ENCODE results near the gene HIVEP3. TPM values are rescaled to one million over a fixed set of nuclear protein-coding genes. Genes with fewer than 3 reads are reported as not detected.

The HIVEP3 gene
- polyA plus RNA-seq, 1 of the 3 experiments (the other 2 are of a cell fraction): 6.4 TPM

- Histone ChIP-seq H3K27ac (ENCODE audit: low read depth in 2 of 2, low read length in 1 of 2) (no peak overlapping the region), H4K20me1 (ENCODE audit: insufficient read depth) (no peaks in the 10 kb centered on the region), H3K9ac (no peak overlapping the region), H3K9me2 (no peaks in the 10 kb centered on the region), H3K9me3 (no peaks in the 10 kb centered on the region), H3K4me1 (ENCODE audit: control insufficient read depth in 1 of 2, insufficient read depth in 2 of 2, low read depth in 1 of 2, low read length in 1 of 2) (peaks cover 25 to 54% of the 10 kb centered on the region in 2 experiments), H3K27me3 (ENCODE audit: insufficient read depth) (no peaks in the 10 kb centered on the region), H3F3A (replicated peaks; ENCODE audit: insufficient read depth) (peaks cover 8% of the 10 kb centered on the region), H2AFZ (ENCODE audit: low read depth) (no peak overlapping the region), H3K4me3 (ENCODE audit: low read depth in 2 of 2, low read length in 1 of 2) (no peak overlapping the region), H3K4me2 (no peak overlapping the region), H3K79me2 (ENCODE audit: insufficient read depth) (no peaks in the 10 kb centered on the region), H3K36me3 (replicated peaks in 1 of 2; ENCODE audit: control insufficient read depth in 1 of 2, insufficient read depth in 2 of 2, low read length in 1 of 2) (no peaks in the 10 kb centered on the region)
- CTCF ChIA-PET: interaction anchor here (1.1 to 8.6 kb wide), 5 partner anchors 18 to 79 kb away, joined by 3 to 93 read pairs (median 3); partner anchors contain the start of gene EDN2
- POLR2A ChIA-PET: no interaction called here
- DNase-seq: no peak
- 96% methylated on average over 7 of the region's 7 CpGs for WGBS (ENCODE audit: low lambda C conversion rate)
- TF ChIP-seq TAF1 (IDR thresholded peaks at IDR 0.05; ENCODE audit: borderline replicate concordance, low read depth, low read length): no peak
- TF ChIP-seq RAD21 (IDR thresholded peaks at IDR 0.05; ENCODE audit: low read length): no peak
- no peak for TF ChIP-seq MAX (IDR thresholded peaks at IDR 0.05; ENCODE audit: low read depth)
- TF ChIP-seq CHD2 (IDR thresholded peaks at IDR 0.05; ENCODE audit: low read length, partially characterized antibody): no peak
- TF ChIP-seq GATA2 (CRISPR knock-in tag; IDR thresholded peaks at IDR 0.05): no peak
- TF ChIP-seq NRF1 (IDR thresholded peaks at IDR 0.05; ENCODE audit: low read depth, low read length): no peak
- no peak for TF ChIP-seq REST (IDR thresholded peaks at IDR 0.05; ENCODE audit: low read depth, low read length)
- TF ChIP-seq NFIC (IDR thresholded peaks at IDR 0.05; ENCODE audit: borderline replicate concordance): no peak
- no peak for TF ChIP-seq SMC3 (IDR thresholded peaks at IDR 0.05; ENCODE audit: low read depth, low read length)
- TF ChIP-seq MEF2A (IDR thresholded peaks at IDR 0.05; ENCODE audit: borderline replicate concordance, low read depth): no peak
- TF ChIP-seq GABPA (IDR thresholded peaks at IDR 0.05; ENCODE audit: low read depth): no peak
- TF ChIP-seq FOXM1 (IDR thresholded peaks at IDR 0.05; ENCODE audit: low read depth): no peak
Measured at GRCh38 chr1:41497461-41498030, 421.2 kb downstream of the HIVEP3 start.

GRCh38 chr1:41497056-41497440, 421.7 kb downstream of the HIVEP3 start:
- 84% methylated on average over 6 of the region's 13 CpGs for WGBS (ENCODE audit: low lambda C conversion rate)
- H2AFZ ChIP-seq (ENCODE audit: low read depth): no peak overlapping the region
- DNase-seq: no peak
- H3K9me3 ChIP-seq: no peaks in the 10 kb centered on the region
- H3K79me2 ChIP-seq (ENCODE audit: insufficient read depth): no peaks in the 10 kb centered on the region
- no peak overlapping the region for H3K4me3 ChIP-seq (ENCODE audit: low read depth in 2 of 2, low read length in 1 of 2)
- H3K9ac ChIP-seq: no peak overlapping the region
- H3K9me2 ChIP-seq: no peaks in the 10 kb centered on the region
- ChIA-PET POLR2A (no interaction called here), CTCF (interaction anchor here (1.1 to 8.6 kb wide), 3 partner anchors 17 to 79 kb away, joined by 3 to 93 read pairs (median 3); partner anchors contain the start of gene EDN2)
- H3F3A ChIP-seq (replicated peaks; ENCODE audit: insufficient read depth): peaks cover 8% of the 10 kb centered on the region
- no peak overlapping the region for H3K4me2 ChIP-seq
- H3K27ac ChIP-seq (ENCODE audit: low read depth in 2 of 2, low read length in 1 of 2): no peak overlapping the region
- no peaks in the 10 kb centered on the region for H4K20me1 ChIP-seq (ENCODE audit: insufficient read depth)
- H3K4me1 ChIP-seq (ENCODE audit: control insufficient read depth in 1 of 2, insufficient read depth in 2 of 2, low read depth in 1 of 2, low read length in 1 of 2): peaks cover 25 to 49% of the 10 kb centered on the region in 2 experiments; a peak in 3 of 4 replicates
- H3K27me3 ChIP-seq (ENCODE audit: insufficient read depth): no peaks in the 10 kb centered on the region
- H3K36me3 ChIP-seq (replicated peaks in 1 of 2; ENCODE audit: control insufficient read depth in 1 of 2, insufficient read depth in 2 of 2, low read length in 1 of 2): no peaks in the 10 kb centered on the region
- TF ChIP-seq MXI1 (IDR thresholded peaks at IDR 0.05; ENCODE audit: low read depth, low read length): no peak
- TF ChIP-seq RCOR1 (IDR thresholded peaks at IDR 0.05; ENCODE audit: low read length): no peak
- no peak for TF ChIP-seq FOXM1 (IDR thresholded peaks at IDR 0.05; ENCODE audit: low read depth)
- TF ChIP-seq GABPA (IDR thresholded peaks at IDR 0.05; ENCODE audit: low read depth): no peak
- TF ChIP-seq ELF1 (IDR thresholded peaks at IDR 0.05): no peak
- no peak for TF ChIP-seq NRF1 (IDR thresholded peaks at IDR 0.05; ENCODE audit: low read depth, low read length)
- TF ChIP-seq CTCF (IDR thresholded peaks at IDR 0.05): no peak
- no peak for TF ChIP-seq FOXJ3 (CRISPR knock-in tag; IDR thresholded peaks at IDR 0.05)
- TF ChIP-seq NFIC (IDR thresholded peaks at IDR 0.05; ENCODE audit: borderline replicate concordance): no peak
- TF ChIP-seq REST (IDR thresholded peaks at IDR 0.05; ENCODE audit: low read depth, low read length): no peak
